8988T (cell line): Measurements from ENCODE around the gene STAT5B.
"Not testable (repeated sequence)": the region's sequence is repeated elsewhere in the genome, so short reads cannot be mapped to it uniquely, and the experiment has no call there.

Source experiments
- DNase-seq: peaks from one replicate; pipeline ENCODE4 v3.0.0; 2011

The STAT5B gene

DNA sequence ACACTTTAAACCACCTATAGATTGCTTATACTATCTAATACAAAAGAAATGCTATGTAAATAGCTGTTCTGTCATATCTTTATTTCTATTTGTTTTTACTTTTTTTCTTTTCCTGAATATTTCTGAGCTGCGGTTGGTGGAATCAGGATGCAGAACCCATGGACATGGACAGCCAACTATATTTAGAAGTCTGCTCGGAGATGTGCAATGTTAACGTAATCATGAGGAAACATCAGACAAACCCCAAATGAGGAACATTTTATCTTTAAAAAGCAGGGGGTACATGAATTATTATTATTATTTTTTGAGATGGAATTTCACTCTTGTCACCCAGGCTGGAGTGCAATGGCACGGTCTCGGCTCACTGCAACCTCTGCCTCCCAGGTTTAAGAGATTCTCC lies 50.5 kb downstream of the STAT5B start:
- DNase-seq, result no peak

DNA sequence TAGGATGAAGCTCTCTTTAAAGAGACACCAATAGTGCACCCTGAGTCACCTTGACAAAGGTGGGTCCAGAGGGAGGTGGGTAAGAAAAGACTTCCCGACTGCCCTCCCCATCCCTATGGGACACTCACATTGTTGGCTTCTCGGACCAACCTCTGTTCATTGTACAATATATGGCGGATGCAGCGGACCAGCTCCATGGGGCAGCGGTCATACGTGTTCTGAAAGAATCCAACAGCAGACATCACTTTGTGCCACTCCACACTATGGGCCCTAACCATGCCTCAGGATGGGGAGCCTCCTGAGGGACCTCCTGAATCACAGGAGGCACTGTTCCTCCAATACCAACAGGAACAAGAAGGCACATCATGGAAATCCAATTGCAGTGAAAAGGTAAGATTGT lies 51.5 kb downstream of the STAT5B start:
- no peak for DNase-seq

DNA sequence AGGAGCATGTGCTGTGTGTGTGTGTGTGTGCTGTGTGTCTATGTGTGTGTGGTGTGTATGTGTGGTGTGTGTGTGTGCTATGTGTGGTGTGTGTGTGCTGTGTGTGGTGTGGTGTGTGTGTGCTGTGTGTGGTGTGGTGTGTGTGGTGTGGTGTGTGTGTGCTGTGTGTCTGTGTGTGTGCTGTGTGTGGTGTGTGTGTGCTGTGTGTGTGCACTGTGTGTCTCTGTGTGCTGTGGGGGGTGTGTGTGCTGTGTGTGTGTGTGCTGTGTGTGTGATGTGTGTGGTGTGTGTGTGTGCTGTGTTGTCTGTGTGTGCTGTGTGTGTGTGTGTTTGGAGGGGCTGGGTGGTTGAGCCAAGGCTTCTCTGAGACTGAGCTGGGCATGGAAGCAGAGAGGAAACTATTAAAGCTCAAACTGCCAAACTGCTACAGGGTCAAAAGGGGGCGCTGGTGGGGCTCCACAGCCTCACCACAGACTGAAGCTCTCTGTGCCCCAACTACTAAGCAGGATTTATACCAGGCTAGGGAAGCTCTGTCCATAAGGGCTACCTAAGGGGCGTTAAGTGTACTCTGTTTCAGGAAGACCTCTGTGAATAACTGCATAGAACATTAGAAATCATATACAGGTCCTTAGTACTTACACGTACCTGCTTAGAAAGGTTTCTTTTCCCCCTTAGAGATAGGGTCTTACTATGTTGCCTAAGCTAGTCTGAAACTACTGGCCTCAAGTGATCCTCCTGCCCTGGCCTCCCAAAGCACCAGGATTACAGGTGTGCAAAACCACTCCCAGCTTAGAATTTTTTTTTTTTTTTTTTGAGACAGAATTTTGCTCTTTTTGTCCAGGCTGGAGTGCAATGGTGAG lies 54.1 kb downstream of the STAT5B start:
- DNase-seq, result peak; percentile 26

DNA sequence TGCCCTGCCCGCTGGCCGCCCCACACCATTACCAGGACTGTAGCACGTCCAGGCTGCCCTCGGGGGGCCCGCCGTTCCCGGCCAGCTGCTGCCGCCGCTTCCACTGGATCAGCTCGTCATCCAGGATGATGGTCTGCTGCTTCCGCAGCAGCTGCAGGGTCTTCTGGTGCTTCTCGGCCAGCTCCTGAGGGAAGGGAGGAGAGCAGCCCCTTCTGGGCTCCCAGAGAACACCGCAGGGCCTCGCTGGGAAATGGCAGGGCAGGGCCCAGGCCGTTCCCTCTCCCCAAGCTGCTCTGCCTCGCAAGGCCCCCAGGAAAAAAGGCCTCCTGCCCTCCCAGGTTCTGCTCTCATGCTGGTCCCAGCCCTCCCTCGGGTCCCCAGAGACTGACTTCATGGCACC lies 56.9 kb downstream of the STAT5B start:
- not testable (repeated sequence) for DNase-seq

DNA sequence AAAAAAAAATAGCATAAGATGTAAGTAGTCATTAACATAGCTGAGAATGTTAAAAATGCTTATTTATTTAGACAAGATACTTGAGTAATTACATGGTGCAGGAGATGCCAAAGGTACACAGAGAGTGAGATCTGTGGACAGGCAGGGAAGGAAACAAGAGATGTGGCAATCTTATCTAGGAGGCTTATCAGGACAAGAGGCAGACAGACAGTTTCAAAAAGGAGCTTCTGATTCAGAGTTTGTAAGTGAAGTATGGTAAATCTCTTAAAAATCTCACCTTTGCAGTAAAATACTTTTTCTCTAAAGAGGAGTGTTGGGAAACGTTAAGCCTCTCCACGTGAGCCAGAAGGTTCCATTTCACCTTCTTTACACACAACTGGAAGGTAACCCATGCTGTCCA lies 62.0 kb downstream of the STAT5B start:
- no peak for DNase-seq

DNA sequence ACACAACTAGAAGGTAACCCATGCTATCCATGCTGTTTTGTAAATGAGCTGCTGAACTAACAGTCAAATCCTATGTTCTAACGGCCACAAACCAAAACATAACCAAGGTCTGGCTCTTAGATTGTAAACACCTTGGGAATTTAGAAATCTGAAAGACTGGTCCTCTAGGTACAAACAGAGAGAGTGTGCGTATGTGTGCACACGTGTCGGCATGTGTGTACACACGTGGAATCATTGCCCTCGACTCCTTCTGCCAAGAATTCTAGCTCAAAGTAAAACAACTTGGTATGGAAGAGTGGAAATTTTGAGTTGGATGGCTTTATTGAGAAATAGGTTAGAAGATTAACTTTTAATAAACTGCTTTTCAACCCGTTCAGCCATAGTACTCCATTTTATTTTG lies 63.8 kb downstream of the STAT5B start:
- DNase-seq, result no peak

DNA sequence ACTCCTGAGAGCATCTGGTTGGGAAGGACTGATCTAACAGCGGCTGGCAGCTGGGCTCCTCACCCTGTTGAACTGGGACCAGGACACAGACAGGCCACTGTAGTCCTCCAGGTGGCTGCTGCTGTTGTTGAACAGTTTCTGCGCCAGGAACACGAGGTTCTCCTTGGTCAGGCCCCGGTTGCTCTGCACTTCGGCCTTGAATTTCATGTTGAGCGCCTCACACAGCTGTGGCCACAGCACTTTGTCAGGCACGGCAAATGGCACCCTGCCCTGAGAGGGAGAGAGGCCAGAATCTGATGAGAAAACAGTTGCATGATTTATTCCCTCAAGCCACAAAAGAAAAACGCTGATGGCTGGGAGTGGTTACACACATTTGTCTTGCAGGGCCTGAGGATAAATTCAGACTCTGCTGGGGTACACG lies 64.3 kb downstream of the STAT5B start:
- DNase-seq, result not testable (repeated sequence)

DNA sequence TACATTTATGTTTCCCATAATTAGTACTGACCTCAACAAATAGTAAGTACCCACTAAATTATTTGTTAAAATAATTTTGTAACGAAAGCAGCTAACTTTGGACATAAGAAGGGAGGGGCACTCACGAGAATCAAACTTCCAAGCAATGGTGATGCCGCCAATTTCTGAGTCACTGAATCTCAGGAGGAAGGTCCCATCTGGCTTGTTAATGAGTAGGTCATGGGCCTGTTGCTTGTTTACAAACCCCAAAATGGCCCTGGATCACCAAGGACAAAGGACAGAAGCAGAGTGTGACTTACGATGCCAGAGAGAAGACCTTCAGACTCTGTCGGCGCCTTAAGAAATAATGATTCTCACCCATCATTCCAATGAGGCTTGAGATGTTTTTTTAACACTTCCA lies 66.1 kb downstream of the STAT5B start:
- no peak for DNase-seq

DNA sequence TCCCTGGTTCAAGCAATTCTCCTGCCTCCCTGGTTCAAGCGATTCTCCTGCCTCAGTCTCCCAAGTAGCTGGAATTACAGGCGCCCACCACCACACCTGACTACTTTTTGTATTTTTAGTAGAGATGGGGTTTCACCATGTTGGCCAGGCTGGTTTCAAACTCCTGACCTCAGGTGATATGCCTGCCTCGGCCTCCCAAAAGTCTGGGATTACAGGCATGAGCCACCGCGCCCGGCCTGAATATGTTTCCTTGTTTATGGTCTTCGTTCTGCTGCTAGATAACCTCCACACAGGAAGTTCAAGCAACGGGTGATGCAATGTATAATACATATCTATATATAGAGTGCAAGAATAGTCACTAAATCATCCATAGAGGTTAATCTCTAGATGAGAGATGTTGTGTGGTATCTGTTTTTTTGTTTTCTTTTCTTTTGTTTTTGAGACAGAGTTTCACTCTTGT lies 70.0 kb downstream of the STAT5B start:
- DNase-seq, result not testable (repeated sequence)

DNA sequence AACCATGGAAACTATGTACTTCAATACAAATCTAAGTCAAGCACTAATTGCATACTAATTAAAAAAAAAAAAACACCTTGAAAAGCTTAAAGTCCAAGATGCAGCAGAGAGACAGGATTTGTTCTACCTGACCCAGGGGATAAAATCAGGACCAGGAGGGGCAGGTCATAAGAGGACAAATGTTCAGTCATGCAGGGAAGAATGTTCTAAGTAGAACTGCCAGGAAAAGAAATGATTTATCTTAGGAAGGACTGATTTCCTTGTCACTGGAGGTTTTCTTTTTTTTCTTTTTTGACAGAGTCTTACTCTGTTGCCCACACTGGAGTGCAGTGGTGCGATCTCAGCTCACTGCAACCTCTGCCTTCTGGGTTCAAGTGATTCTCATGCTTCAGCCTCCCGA lies 72.8 kb downstream of the STAT5B start:
- DNase-seq, result no peak

DNA sequence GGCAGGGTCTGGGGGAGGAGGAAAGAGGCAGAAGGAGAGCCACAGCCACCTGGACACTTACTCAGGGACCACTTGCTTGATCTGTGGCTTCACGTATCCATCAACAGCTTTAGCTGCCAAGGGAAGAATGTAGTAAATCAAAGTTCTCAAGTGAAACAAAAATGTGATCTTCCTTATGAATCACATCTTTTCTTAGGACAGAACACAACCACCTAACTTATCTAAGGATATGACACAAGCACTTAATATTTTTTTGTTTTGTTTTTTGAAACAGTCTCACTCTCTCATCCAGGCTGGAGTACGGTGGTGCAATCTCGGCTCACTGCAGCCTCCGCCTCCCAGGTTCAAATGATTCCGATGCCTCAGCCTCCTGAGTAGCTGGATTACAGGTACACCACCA lies 73.5 kb downstream of the STAT5B start:
- DNase-seq, result no peak

DNA sequence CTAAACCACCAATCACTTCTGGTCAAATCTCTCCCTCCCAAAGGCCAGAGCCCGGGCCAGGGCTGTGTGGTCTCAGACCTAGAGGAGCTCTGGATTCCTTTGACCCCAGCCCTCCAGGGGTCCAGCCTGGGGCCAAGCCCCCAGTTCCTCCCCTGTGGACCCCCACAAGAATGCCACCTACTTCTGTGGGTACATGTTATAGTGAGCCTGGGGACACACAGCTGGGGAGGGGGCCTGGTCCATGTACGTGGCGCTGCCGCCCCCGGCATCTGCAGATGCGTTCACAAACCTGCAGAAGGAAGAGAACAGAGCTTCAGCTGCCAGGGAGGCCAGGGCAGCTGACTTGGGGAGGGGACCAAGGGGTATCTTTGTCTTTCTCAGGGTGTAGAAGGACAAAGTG lies 74.0 kb downstream of the STAT5B start:
- DNase-seq, result no peak

DNA sequence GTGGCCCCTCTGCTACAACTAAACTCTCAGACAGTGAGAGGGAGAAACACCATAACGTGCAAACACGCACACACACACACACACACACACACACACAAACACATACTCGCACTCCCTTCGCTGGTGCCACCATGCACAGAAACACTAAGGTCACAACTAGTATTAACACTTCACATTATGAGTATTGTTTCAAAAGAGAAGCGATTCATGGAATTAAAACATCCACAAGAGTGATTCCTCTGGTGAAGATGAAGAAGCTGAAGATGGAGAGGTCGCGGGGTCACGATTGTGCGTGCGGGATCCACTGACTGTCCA lies 74.8 kb downstream of the STAT5B start:
- DNase-seq, result no peak

DNA sequence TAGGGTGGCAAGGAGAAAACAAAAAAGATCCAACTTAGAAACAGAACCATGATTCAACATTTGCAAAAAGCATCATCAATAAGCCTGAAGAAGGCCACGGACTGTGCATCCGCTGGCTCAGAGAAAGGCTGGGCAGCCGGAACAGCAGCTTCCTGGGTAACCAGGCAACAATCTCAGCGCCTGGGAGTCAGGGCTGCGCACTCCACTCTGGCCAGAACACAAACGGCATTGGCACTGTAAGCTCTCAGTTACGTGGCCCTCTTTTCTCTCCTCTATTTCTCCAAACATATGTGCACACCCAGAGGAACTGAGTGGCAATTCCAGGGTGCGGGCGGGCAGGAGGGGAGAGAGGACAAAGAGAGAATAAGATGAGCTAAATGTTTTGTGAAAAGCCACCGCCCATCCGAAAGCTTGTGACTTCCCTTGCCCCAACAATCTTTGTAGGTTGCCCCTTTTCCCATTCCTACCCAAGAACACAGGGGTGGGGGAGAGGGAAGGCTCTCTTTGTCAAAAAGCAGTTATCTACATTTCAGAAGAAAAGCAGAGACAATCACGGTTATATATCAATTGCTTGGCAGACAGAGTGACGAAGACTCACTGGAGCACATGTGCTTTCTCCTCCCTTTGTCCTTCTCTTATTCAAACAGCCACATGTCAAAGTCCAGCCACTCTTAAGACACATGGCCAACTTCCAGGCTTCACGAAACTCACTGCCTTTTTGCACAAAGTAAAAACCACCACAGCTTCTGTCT lies 75.3 kb downstream of the STAT5B start:
- DNase-seq, result no peak

DNA sequence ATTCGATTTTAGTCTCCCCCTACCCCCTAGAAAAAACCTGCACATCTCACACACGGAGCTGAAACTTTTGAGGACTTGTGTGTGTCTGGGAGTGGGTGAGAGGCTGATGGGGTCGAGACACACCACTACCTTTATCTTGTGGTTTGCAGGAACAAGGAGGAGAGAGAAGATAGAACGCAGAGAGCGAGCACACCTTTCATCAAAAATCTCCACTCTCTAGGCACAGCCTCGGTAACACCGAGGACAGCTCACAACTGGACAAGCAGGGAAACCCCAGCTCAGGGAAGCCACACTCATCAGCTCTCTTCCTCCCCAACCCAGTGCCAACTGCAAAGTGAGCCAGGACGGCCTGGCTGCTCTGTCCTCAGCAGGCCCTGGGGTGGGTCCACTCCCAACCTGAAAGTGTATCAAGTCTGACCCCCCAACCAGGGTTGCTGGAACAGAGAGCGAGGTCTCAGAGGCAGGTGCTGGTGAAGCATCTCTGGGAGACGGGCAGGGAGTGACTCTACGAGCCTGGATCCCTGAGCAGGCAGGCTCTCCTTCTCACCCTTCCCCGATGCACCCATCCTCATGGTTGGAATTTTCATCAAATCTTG lies 76.7 kb downstream of the STAT5B start:
- no peak for DNase-seq

DNA sequence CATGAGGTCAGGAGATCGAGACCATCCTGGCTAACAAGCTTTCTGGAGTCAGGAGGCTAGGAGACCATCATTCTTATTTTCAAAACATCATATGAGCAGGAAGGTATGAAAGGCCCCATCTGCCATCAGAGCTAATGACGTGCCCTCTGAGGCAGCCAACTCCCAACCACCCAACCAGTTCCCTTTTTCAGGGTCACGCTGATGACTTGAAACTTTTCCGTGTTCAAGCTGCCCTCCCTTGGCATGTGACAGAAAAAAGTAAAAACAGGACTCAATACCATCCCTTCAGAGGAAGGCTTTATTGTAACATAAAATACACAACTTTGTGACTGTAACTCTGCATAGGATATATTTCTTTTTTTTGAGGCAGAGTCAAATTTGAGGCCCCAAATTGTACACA lies 77.3 kb downstream of the STAT5B start:
- no peak for DNase-seq

DNA sequence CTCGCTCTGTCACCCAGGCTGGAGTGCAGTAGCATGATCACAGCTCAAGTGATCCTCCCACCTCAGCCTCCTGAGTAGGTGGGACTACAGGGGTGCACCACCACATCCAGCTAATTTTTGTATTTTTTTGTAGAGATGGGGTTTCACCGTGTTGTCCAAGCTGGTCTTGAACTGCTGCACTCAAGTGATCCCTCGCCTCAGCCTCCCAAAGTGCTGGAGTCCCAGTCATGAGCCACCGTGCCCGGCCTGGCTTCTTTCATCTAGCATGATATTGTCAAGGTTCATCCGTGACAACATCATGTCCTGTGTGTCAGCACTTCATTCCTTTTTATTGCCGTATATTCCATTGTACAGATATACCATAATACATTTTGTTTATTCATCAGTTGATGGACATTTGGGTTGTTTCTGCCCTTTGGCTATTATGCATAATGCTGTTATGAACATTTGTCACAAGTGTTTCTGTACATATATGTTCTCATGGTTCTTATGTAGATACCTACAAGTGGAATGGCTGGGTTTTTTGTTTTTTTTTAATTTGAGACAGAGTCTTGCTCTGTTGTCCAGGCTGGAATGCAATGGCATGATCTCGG lies 78.5 kb downstream of the STAT5B start:
- no peak for DNase-seq

DNA sequence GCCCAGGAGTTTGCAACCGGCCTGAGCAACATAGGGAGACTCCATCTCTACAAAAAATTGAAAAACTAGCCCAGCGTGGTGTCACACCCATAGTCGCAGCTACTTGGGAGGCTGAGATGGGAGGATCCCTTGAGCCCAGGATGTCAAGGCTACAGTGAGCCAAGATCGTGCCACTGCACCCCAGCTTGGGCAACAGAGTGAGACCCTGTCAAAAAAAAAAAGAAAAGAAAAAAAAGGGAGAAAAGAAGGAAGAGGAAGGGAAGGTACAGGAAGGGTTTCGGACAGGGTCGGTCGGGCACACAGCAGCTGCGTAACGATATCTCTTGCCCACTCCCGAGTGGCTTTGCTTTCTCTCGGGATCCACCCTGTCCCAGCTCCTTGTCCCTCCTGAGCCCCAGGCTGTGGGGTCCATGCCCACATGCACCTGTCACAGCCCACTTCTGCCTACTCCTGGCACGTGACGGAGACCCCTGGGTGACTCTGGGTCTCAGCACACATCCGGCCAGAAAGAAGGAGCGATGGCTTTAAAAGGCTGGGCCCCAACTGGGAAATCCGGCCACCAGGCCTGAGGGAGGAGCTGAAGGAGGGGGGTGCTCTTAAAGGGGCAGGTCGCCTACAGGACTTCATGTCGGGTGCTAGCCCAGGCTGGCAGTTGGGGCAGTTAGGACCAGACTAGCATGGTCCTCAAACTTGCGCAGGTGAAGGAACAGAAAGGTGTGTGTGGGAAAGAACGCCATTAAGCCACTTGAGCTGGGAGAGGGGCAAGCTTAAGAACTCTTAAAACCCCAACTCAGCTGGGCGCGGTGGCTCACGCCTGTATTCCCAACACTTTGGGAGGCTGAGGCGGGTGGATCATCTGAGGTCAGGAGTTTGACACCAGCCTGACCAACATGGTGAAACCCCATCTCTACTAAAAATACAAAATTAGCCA lies 82.0 kb downstream of the STAT5B start, which contains the start of gene GHDC:
TSS of gene GHDC (minus strand) at position 526 of the 931 bp plus-strand sequence. CDS start 913 bp downstream, outside the sequence.
- no peak for DNase-seq

DNA sequence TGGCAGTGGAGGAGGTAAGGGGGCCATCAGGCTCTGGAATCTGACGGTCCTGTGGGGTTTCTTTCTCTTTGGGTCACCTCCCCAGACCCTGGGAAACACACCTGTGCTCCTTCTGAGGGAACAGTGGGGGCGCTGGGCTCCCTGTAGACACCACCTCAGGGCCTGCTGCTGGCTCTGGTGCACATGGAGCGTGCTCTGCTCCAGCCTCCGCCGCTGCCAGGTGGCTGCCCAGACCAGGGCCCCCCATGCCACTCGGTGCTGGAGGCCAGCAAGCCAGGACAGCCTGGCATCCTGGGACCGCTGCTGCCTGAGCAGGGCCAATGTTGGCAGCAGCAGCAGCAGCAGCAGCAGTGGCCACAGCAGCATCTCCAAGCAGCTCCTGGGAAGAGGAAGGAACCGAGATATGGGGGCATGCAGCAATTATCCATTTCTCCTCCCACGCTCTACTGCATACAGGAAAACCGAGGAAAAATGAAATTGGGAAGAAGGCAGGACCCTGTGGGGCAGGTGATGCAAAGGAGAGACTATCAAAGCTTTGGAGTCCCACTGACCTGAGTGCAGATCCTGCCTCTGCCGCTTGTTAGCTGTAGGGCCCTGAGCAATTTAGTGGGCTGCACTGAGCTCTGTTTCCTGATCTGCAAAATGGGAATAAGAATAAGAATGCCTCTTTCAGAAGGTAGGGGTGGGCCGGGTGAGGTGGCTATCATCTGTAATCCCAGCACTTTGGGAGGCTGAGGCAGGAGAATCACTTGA lies 82.8 kb downstream of the STAT5B start:
- DNase-seq, result no peak

DNA sequence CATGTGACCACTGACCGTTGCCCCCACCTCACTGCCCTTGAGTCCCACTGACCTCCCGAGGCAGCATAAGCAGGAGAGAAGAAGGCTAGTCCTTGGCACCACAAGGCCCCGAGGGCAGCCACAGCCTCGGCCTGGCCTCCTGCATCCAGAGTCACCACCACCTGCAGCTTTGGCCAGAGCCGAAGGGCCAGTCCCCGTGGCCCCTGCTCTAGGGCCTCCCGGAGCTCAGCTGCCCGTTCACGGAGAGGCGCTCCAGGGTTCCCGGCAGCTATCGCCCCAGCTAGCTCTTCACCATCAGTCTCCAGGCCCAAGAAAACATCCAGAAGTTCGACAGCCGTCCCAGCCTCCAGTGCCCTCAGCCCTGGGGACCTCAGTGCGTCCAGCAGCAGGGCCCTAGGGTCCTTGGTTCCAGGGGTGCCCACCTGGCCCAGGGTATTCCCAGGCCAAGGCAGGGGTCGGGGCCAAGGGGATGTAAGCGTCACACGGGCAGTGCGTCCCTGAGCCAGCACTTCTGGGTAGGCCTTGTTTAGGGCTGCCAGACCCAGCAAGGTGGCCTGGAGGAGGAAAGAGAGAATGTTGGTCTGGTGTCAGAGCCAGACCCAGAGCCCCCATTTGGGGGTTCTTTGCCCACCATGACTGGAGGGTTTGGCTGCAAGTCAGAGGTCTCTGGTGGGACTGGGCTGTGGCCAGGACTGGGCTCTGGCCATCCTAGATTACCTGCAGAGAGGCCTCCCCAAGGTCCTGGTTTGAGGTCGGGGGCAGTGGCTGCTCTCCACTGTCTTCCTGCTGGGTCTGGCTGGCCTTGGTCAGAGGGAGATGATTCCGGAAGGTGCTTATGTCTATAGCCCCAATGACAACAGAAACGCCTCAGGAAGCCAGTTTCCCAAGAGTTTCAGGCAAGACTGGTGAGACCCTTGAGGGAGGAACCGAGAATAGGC lies 83.7 kb downstream of the STAT5B start:
- DNase-seq, result no peak

DNA sequence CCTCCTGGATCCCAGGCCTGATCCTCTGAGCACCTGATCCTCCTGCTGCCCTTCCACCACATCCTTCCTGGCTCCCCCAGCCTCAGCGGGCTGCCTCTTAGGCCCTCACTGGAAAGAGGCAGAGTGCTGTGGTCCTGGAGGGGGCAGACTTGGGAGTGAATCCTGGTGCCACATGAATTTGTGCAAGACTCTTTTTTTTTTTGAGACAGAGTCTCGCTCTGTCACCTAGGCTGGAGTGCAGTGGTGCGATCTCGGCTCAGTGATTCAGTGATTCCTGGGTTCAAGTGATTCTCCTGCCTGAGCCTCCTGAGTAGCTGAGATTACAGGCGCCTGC lies 84.9 kb downstream of the STAT5B start:
- DNase-seq, result no peak
